ENCODE results near the gene RXFP4. TPM values are rescaled to one million over a fixed set of nuclear protein-coding genes. Genes with fewer than 3 reads are reported as not detected.

RXFP4 gene
- total RNA-seq, 1 experiment from 2014 or later: not detected

GRCh38 chr1:155990005-155990739 is 48.7 kb downstream of the RXFP4 start:
- ChIA-PET CTCF (interaction anchor here (0.5 to 4.8 kb wide), 51 partner anchors 9 to 1878 kb away, joined by 3 to 122 read pairs (median 5); partner anchors contain the start of genes ARHGEF2, GON4L, KHDC4 and MEX3A), POLR2A (interaction anchor here (1.0 kb wide), 3 partner anchors 12 to 22 kb away, joined by 3 to 9 read pairs (median 4); partner anchors contain the start of gene ARHGEF2)
- no peak overlapping the region for H3K4me3 Mint-ChIP-seq
- H3K27me3 Mint-ChIP-seq (ENCODE audit: low read depth): no peaks in the 10 kb centered on the region; the same call in 1 of the 2 replicates
- TF ChIP-seq IRF1 (CRISPR knock-in tag; IDR thresholded peaks at IDR 0.05) (no peak), PRRX2 (CRISPR knock-in tag; IDR thresholded peaks at IDR 0.05) (no peak), NR3C1 (CRISPR knock-in tag; conservative IDR thresholded peaks at IDR 0.05; ENCODE audit: low read depth) (no peak), CREM (CRISPR knock-in tag; IDR thresholded peaks at IDR 0.05) (no peak), ZNF317 (CRISPR knock-in tag; IDR thresholded peaks at IDR 0.05; ENCODE audit: borderline replicate concordance, low read depth) (no peak), FOXJ3 (CRISPR knock-in tag; IDR thresholded peaks at IDR 0.05; ENCODE audit: borderline replicate concordance) (no peak), ATF1 (CRISPR knock-in tag; IDR thresholded peaks at IDR 0.05) (no peak), TCF7 (CRISPR knock-in tag; IDR thresholded peaks at IDR 0.05; ENCODE audit: low read depth) (no peak), RELA (CRISPR knock-in tag; IDR thresholded peaks at IDR 0.05; ENCODE audit: borderline replicate concordance) (no peak), CTCF (IDR thresholded peaks at IDR 0.05) (no peak), ZNF425 (CRISPR knock-in tag; conservative IDR thresholded peaks at IDR 0.05) (no peak), ZSCAN18 (CRISPR knock-in tag; IDR thresholded peaks at IDR 0.05) (no peak), CBFB (CRISPR knock-in tag; IDR thresholded peaks at IDR 0.05; ENCODE audit: low read depth) (no peak), SP1 (CRISPR knock-in tag; conservative IDR thresholded peaks at IDR 0.05) (no peak), E2F4 (CRISPR knock-in tag; IDR thresholded peaks at IDR 0.05; ENCODE audit: borderline replicate concordance, low read depth) (no peak)
- no peak overlapping the region for H3K27ac Mint-ChIP-seq
- H3K9me3 Mint-ChIP-seq: peaks cover 15% of the 10 kb centered on the region
- peaks cover 6% of the 10 kb centered on the region for H3K36me3 Mint-ChIP-seq
- peaks cover 23% of the 10 kb centered on the region for H3K4me1 Mint-ChIP-seq
- ATAC-seq (no peak), DNase-seq (ENCODE audit: low spot score) (no peak)

Small RNA genes within 50 kb of the gene (microRNA-seq; reads per million reads assigned to microRNA genes)
- gene MIR6738 (ENCODE audit: borderline number of aligned reads): not detected

Other genes starting within 250 kb of the RXFP4 start
- 44.6 to 54.4 TPM (median 46.6 TPM) in 3 replicates for gene GON4L, start 84.4 kb upstream of the RXFP4 start, total RNA-seq (2021)
- gene SYT11, start 82.1 kb upstream of the RXFP4 start, total RNA-seq (2021): 6.1 to 8.9 TPM (median 7.5 TPM) in 3 replicates
- gene RIT1, start 30.3 kb upstream of the RXFP4 start, total RNA-seq (2021): 25.1 to 29.3 TPM (median 27.2 TPM) in 3 replicates
- gene KHDC4, start 7.2 kb upstream of the RXFP4 start, total RNA-seq (2021): 46.0 to 64.4 TPM (median 59.8 TPM) in 3 replicates
- gene ARHGEF2, start 36.9 kb downstream of the RXFP4 start, total RNA-seq (2021): 60.0 to 69.5 TPM (median 66.2 TPM) in 3 replicates
- gene SSR2, start 79.3 kb downstream of the RXFP4 start, total RNA-seq (2021): 172 to 175 TPM (median 174 TPM) in 3 replicates
- 35.0 to 37.3 TPM (median 36.3 TPM) in 3 replicates for gene UBQLN4, start 112.2 kb downstream of the RXFP4 start, total RNA-seq (2021)
- gene LAMTOR2, start 113.1 kb downstream of the RXFP4 start, total RNA-seq (2021): 62.4 to 75.7 TPM (median 73.8 TPM) in 3 replicates
- 61.9 to 82.8 TPM (median 82.5 TPM) in 3 replicates for gene RAB25, start 119.5 kb downstream of the RXFP4 start, total RNA-seq (2021)
- 66.3 to 79.1 TPM (median 70.6 TPM) in 3 replicates for gene MEX3A, start 140.8 kb downstream of the RXFP4 start, total RNA-seq (2021)
- 40.7 to 68.8 TPM (median 46.2 TPM) in 3 replicates for gene LMNA, start 173.1 kb downstream of the RXFP4 start, total RNA-seq (2021)
- gene SEMA4A, start 211.9 kb downstream of the RXFP4 start, total RNA-seq (2021): 6.9 to 12.4 TPM (median 8.7 TPM) in 3 replicates

Data from WTC11 (cell line).